Testis (tissue), 3 donors: ENCODE measurements around the gene MAML3. TPM values are rescaled to one million over a fixed set of nuclear protein-coding genes. Genes with fewer than 3 reads are reported as not detected.

Source experiments
- DNase-seq: peaks from one replicate; pipeline ENCODE4 v3.0.0-alpha.2; 2019
- H3K27ac ChIP-seq, 2 donors: fragments of 200-600 bp; sonication (generic); one replicate each; pipeline ENCODE4 v1.5.1; 2019
- H3K27me3 ChIP-seq: fragments of 200-600 bp; sonication (generic); one replicate; pipeline ENCODE4 v1.5.1; 2019
- H3K36me3 ChIP-seq: fragments of 200-600 bp; sonication (generic); one replicate; pipeline ENCODE4 v1.5.1; 2017; ENCODE audit warnings: low read depth; ENCODE audit errors: missing control alignments
- H3K4me1 ChIP-seq: fragments of 200-600 bp; sonication (generic); one replicate; pipeline ENCODE4 v1.5.1; 2019
- H3K4me3 ChIP-seq, 2 donors: fragments of 200-600 bp; sonication (generic); one replicate each; pipeline ENCODE4 v1.5.1; 2017 to 2019
- H3K9me3 ChIP-seq: fragments of 200-600 bp; sonication (generic); one replicate; pipeline ENCODE4 v1.5.1; 2017
- POLR2A ChIP-seq: fragments of 450-650 bp; IDR thresholded peaks from one replicate; pipeline ENCODE4 v1.6.1; 2017; ENCODE audit warnings: antibody characterized with exemption, mild to moderate bottlenecking, moderate library complexity
- WGBS, 2 donors: methylation state at CpG; one replicate each; pipeline ENCODE4 v1.1.5; 2018; 5-methylcytosine and 5-hydroxymethylcytosine counted together
- intact Hi-C: fragments of 100-400 bp; cut with DNase I; formaldehyde crosslinking; loops from one replicate; pipeline ENCODE4 v1.15.1; 2023; ENCODE audit warnings: low total_unique reads
- polyA plus RNA-seq: library from polyadenylated mRNA; stranded (reverse); fragments of 350-450 nt; fragmentation: Illumina TruSeq; extraction: RNeasy Lipid Tissue Mini Kit (QIAGEN cat#74804); gene quantifications from one replicate; pipeline ENCODE4 v1.2.3, GENCODE V29; 2014; ENCODE audit warnings: low read depth, low replicate concordance; ENCODE audit not compliant: insufficient read depth
- total RNA-seq, 2 donors: library from RNA; depleted of rRNA; stranded (reverse); fragments of >200 nt; gene quantifications; one replicate each; pipeline ENCODE4 v1.2.3, GENCODE V29; 2016
- TF ChIP-seq, protein P1 (sequence below), 3 experiments: fragments of 450-650 bp in 2 of 3; fragments of 200-600 bp in 1 of 3; sonication (generic) in 1 of 3; IDR thresholded peaks; one replicate each; pipeline ENCODE4 v1.5.1; 2016 to 2019; ENCODE audit warnings: antibody characterized with exemption in 3 of 3, mild to moderate bottlenecking in 2 of 3, moderate library complexity in 1 of 3

MAML3 gene
- total and polyA plus RNA-seq, 3 donors from 2014 or later = 7.6 to 21.2 (median 18.8) TPM

DNA sequence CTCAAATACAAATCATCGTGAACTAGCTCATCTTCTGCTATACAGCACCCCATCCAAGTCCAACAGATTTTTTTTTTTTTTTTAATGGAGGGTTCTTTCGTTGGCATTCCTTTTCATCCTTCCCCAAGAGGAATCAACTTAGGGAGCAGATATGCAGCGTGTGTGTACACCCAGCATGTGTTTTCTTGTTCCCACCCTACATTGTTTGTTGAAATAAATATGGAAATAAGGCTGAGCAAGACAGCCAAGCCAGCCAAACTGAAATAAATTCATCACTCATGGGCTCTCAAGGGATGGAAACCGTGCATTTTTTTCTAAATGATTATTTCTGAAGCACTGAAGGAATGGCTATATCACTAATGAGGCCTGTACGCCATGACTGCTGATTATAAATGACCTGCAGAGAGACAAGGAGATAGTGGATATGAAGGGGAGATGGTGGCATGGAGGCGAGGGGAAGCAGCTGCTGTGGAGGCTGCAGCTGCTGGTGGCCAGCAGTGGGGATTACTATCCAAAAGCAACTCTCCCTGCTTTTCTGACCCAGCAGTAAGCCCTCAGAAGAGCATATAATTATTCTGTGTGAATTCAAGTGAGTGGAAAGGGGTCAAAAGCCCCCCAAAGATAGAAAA is 314.5 kb downstream of the MAML3 start:
- Histone ChIP-seq H3K4me1 (no peaks in the 10 kb centered on the region), H3K27me3 (no peaks in the 10 kb centered on the region), H3K27ac (no peak overlapping the region), H3K4me3 (no peak overlapping the region), H3K9me3 (no peaks in the 10 kb centered on the region), H3K36me3 (no peaks in the 10 kb centered on the region)
- intact Hi-C loops = no loop called here
- TF ChIP-seq, protein P1, sequence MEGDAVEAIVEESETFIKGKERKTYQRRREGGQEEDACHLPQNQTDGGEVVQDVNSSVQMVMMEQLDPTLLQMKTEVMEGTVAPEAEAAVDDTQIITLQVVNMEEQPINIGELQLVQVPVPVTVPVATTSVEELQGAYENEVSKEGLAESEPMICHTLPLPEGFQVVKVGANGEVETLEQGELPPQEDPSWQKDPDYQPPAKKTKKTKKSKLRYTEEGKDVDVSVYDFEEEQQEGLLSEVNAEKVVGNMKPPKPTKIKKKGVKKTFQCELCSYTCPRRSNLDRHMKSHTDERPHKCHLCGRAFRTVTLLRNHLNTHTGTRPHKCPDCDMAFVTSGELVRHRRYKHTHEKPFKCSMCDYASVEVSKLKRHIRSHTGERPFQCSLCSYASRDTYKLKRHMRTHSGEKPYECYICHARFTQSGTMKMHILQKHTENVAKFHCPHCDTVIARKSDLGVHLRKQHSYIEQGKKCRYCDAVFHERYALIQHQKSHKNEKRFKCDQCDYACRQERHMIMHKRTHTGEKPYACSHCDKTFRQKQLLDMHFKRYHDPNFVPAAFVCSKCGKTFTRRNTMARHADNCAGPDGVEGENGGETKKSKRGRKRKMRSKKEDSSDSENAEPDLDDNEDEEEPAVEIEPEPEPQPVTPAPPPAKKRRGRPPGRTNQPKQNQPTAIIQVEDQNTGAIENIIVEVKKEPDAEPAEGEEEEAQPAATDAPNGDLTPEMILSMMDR (IDR thresholded peaks at IDR 0.05) = no peak
- no peak for TF ChIP-seq POLR2A
- 74 to 75% methylated on average over 6 of the region's 6 CpGs for WGBS, 2 donors
- DNase-seq = no peak

DNA sequence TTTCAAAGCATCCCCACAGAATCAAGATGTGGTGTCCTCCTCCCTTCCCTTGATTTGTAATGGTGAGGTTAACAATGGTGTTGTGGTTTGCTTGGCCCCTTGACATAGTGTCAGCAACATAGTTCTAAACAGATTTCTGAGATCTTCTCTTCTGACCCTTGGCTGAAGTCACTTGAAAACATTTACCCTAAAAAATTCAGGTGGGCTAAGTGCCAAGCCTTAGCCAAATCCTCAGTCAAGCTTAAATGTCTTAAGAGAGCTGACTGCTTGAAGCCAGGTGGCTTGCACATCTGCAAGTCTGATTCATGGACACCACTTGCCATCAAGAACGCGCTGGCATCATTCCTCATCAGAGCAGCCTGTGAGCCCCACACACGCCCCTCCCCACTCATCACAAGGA is 315.2 kb downstream of the MAML3 start:
- TF ChIP-seq, protein P1 (IDR thresholded peaks at IDR 0.05) = no peak
- TF ChIP-seq POLR2A = no peak
- H3K36me3 ChIP-seq = no peaks in the 10 kb centered on the region
- H3K4me1 ChIP-seq = no peaks in the 10 kb centered on the region
- no peaks in the 10 kb centered on the region for H3K9me3 ChIP-seq
- H3K27ac ChIP-seq = no peak overlapping the region
- intact Hi-C loops = no loop called here
- DNase-seq = no peak
- H3K4me3 ChIP-seq = no peak overlapping the region
- WGBS, 2 donors = 84 to 100% methylated on average over 3 of the region's 3 CpGs
- H3K27me3 ChIP-seq = no peaks in the 10 kb centered on the region

DNA sequence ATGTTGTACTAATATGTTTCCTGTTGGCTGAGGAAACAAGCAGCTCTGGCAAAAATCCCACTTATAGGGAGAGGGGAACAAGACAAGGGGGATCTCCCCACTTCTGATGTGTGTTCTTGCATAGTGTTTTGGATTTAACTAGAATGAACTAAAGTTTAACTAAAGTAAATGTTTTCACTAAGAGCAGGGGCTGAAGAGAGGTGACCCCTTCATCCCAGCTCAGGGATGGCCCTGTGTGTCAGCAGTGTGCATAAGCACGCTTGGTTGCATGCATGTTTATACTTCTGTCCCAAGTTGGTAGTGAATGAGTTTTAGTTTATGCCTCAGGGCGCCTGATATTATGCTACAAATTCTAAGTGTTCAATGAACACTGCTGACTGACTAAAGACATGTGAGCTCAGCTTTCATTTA is 319.0 kb downstream of the MAML3 start:
- DNase-seq = no peak
- no peak for TF ChIP-seq POLR2A
- TF ChIP-seq, protein P1 (IDR thresholded peaks at IDR 0.05) = no peak
- Histone ChIP-seq H3K27ac (no peak overlapping the region), H3K27me3 (no peaks in the 10 kb centered on the region), H3K36me3 (no peaks in the 10 kb centered on the region), H3K4me3 (no peak overlapping the region), H3K9me3 (no peaks in the 10 kb centered on the region), H3K4me1 (no peaks in the 10 kb centered on the region)
- intact Hi-C loops = no loop called here
- 92 to 93% methylated on average over 2 of the region's 2 CpGs for WGBS, 2 donors

DNA sequence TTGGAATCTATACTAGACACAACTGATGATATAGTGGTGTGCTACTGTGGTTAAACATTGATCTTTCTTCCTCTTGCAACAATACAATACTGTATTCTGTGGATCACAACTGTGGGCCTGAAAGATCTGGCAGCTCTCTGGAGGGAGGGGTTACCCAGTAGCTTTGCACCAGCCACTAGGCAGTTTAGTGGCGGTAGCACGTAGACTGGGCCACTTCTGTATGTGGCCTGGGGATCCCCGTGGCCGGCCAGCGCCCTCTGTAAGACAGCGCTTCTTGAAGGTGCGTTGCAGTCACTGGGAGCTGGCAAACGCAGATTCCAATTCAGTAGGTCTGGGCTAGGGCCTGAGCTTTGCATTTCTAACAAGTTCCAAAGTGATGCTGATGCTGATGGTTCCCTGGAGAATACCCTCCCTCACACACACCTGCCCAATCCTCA is 319.7 kb downstream of the MAML3 start:
- no peaks in the 10 kb centered on the region for H3K4me1 ChIP-seq
- TF ChIP-seq, protein P1 (IDR thresholded peaks at IDR 0.05) = no peak
- TF ChIP-seq POLR2A = no peak
- no peaks in the 10 kb centered on the region for H3K9me3 ChIP-seq
- 95% methylated on average over 5 to 8 of the region's 8 CpGs for WGBS, 2 donors
- intact Hi-C loops = no loop called here
- no peaks in the 10 kb centered on the region for H3K27me3 ChIP-seq
- no peak overlapping the region for H3K4me3 ChIP-seq
- H3K27ac ChIP-seq = no peak overlapping the region
- no peak for DNase-seq
- no peaks in the 10 kb centered on the region for H3K36me3 ChIP-seq
